HG02938 (cell line): ENCODE data around the gene EXOC6B.

ENCODE experiments used
- ATAC-seq: cut with Tn5 transposase; IDR thresholded peaks from one replicate; pipeline ENCODE4 v1.9.1; 2021; ENCODE audit warnings: mild to moderate bottlenecking, moderate library complexity; ENCODE audit not compliant: unreplicated experiment

EXOC6B gene

GRCh38 chr2:72150861-72151356 is 674.9 kb downstream of the EXOC6B start:
- no peak for ATAC-seq

- ATAC-seq, result no peak
These were observed 675.5 kb downstream of the EXOC6B start for GRCh38 chr2:72150157-72150860.

- no peak for ATAC-seq
These were observed 676.2 kb downstream of the EXOC6B start for GRCh38 chr2:72149556-72150156.

DNA sequence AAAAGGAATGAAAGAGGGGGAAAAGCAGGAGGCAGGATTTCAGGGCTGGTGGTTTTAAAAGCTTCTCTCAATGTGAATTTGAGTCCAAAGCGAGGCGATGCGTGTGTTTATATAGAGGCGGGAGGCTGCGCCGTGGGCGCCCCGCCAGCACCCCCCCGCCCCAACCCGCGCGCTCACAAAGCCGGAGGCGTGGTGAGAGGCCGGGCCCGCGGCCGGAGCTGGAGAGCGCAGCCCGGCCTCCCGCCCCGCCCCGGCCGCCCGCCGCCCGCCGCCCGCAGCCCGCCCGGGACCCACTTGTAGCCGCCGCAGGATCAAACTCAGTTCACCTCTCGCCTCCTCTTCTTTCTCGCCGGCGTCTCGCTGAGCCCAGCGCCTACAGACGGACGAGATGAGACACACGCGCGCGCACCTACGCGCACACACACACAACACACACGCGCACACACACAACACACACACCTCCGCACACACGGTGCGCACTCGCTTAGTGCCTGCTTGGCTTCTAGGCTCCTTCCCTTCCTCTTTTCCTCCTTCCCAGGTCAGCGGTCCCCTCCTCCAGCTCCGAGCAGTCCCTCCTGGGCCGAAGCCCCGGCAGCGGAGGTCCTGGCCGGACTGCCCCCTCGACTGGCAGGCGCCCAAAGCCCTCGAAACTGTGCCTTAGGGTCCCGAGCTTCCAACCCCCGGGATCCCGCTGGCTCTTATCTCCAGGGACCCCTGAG is 676.8 kb downstream of the EXOC6B start:
- ATAC-seq, result no peak

- ATAC-seq, result no peak
These were observed 677.6 kb downstream of the EXOC6B start for GRCh38 chr2:72148003-72148836.

GRCh38 chr2:72147303-72147971 is 678.4 kb downstream of the EXOC6B start, which contains the start of gene CYP26B1:
CYP26B1 (minus strand) TSS chr2:72147862; CDS start chr2:72147834, 28 bp downstream.
- no peak for ATAC-seq

GRCh38 chr2:72146347-72147302 is 679.2 kb downstream of the EXOC6B start:
- no peak for ATAC-seq

DNA sequence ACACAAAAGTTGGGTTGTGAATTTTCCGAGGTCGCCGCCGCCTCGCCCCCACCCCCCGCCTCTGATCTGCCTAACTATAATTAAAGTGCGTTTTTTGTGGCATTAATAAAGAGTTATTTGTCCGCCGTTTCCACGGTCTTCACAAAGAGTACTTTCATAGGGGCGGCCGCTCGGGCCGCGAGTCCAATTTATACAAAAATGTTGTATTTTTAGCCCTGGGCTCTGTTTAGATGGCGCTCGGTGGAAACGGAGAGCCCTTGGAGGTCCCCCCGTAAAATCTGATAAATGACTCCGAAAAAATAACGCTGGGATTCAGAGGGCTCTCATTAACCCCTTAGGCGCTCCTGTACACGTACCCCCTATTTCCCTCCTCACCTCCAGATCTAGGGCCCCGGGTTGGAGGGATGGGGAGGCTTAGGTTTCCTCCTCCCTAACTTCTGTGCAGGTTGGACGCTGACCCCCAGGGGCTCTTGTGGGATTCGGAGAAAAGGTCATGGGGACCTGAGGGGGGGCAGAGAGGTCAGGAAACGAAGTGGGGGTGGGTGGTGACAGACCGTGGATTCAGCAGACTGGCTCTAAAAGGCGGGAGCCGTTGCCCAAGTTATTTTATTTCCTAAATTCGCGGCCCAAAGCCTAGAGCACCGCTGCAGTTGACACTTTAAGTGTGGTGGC is 680.0 kb downstream of the EXOC6B start:
- ATAC-seq, result no peak

- no peak for ATAC-seq
These were observed 680.6 kb downstream of the EXOC6B start for GRCh38 chr2:72145289-72145657.

DNA sequence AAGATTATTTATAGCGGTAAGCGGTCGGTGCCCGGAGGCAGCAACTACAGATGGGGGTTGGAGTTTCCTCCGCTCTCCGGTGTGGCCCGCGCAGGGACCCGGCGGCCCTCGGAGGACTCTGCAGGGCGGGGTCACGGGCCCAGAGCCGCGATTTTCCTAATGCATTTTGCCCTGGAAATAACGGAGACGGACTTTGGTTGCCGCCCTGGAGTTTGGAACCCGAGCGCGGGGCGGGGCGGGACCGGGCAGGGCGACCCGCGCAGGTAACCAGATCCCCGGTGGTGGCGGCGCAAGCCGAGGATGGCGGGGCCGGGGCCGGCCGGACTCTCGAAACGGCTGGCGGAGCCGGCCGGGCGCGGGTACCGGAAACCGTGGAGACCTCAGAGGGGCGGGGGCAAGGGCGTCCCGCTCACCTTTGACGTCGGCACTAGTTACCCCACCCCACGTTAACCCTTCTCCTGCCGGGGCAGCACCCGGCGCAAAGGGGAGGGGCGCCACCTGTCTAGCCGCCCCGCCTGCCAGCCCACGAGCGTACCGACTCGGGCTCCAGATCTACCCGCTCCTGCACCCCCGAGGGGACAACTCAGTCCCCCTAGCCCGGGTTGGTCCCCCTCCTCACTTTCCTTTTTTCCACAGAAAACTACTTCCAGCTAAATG is 681.1 kb downstream of the EXOC6B start:
- no peak for ATAC-seq

GRCh38 chr2:72144274-72144631 is 681.6 kb downstream of the EXOC6B start:
- ATAC-seq, result no peak

DNA sequence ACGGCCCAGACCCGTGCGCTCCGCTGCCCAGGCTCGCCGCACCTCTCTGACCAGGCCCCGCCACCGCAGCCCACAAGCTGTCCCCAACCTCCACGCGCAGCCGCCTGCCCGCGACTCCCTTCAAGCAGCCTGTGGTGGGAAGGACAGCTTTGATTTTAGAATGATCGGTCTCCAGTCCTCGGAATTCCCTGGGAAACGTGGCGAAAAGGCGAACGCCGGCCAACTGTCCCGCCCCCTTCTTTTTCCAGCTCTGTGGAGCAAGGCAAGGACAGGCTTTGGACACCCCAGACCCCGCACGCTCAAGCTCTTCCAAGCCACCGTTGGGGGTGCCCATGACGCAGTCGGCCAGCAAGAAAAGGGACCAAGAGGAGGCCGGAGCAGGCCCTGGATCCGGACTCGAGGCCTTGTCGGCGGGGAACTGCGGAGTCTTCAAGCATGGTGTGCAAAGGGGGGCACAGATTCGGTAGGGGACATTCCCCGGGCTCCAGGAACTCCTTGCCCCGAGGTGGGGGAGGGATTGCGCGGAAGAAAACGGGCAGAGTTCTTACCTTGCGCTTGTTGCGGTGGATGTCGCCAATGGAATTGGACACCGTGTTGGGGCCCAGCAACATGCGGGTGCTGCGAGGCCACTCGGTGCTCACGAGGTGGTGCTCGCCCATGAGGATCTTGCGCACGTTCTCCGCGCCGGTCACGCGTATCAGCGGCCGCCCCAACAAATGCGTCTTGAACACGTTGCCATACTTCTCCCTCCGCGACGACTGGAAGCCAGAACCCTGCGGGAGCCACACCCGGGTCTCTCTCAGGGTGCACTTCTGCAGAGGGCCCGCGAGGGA is 682.2 kb downstream of the EXOC6B start:
- no peak for ATAC-seq

DNA sequence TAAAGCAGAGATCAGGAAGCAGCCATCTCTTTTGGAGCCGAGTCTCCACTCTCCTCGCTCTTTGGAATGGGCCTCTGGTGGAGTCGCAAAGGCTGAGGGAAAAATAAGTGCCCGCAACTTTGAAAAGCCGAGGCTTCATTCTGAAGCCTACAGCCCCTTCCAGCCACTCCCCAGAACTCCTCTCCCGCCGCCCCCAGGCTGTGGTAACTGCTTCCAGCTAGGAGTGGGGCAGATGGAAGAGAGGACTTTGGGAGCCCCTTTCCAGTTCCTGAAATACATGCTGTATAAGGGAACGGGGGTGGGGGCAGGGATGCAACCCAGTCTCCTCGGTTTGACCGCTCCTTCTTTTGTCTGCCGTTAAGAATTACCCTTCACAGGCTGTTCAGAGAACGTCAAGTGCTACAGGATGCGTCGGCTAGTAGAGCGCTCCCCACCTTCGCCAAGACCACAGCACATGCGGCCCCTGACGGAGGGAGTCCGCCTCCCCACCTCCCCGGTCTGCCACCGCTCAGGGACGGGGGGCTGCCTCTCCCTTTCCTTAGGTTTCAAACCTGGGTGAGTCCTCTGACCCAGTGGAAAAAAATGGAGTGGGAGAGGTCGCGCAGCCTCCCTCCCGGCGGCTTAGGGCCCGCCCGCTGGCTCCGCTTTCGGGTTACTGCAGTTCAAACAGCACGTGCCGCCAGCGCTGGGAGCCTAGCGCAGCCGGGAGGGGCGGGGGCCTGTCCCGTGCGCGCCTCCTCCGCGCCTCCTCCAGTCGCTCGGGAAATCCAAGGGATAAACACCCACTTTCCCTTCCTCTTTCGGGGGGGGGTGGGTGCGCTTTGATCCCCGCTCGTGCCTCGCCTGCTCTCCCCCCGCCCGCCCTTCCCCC is 683.0 kb downstream of the EXOC6B start:
- ATAC-seq, result no peak

DNA sequence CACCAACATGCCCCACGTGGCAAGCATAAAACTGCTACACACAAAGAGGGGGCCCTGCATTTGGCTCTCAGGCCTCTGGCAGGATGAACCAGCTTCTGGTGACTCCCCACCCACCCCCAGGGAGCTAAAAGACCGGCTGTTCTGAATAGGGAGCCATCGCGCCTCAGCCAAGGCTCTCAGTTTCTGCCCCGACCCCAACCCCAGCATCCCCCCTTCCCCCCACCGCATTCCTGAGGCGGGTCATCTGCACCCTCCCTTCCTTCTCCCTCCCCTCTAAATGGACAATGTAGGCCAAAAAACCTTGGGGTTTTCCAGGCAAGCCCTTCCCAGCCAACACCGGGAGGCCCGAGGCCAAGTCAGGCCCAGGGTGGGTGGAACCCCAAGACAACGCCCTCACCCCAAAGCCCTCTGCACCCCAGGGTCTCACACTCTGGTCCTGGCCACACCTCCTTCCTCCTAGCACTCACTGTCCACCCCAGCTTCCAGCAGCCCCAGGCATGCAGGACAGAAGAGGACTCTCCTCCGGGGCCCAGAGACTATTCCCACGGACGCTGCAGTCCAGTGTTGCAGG is 683.9 kb downstream of the EXOC6B start:
- no peak for ATAC-seq

- ATAC-seq, result no peak
These were observed 684.7 kb downstream of the EXOC6B start for GRCh38 chr2:72141032-72141645.

- no peak for ATAC-seq
These were observed 685.2 kb downstream of the EXOC6B start for GRCh38 chr2:72140621-72140960.
